NCI-H2107 (cell line): ENCODE data around the gene TOP1.
"Not testable (repeated sequence)": the region's sequence is repeated elsewhere in the genome, so short reads cannot be mapped to it uniquely, and the experiment has no call there.

Experiments
- DNase-seq: peaks from one replicate; lab custom pipeline; 2025; lab: John Stamatoyannopoulos, UW

The TOP1 gene

GRCh38 chr20:41003936-41004294 is 24.7 kb upstream of the TOP1 start:
- not testable (repeated sequence) for DNase-seq

- no peak for DNase-seq
These were observed 23.9 kb upstream of the TOP1 start for GRCh38 chr20:41004531-41005360.

GRCh38 chr20:41005361-41005729 is 23.3 kb upstream of the TOP1 start:
- no peak for DNase-seq

GRCh38 chr20:41006126-41006935 is 22.3 kb upstream of the TOP1 start:
- no peak for DNase-seq

GRCh38 chr20:41006936-41007474 is 21.6 kb upstream of the TOP1 start:
- DNase-seq: no peak

GRCh38 chr20:41007481-41007880 is 21.1 kb upstream of the TOP1 start:
- DNase-seq: no peak

GRCh38 chr20:41009946-41010345 is 18.7 kb upstream of the TOP1 start:
- no peak for DNase-seq

- DNase-seq: no peak
These were observed 17.0 kb upstream of the TOP1 start for GRCh38 chr20:41011551-41012067.

- no peak for DNase-seq
These were observed 14.0 kb upstream of the TOP1 start for GRCh38 chr20:41014561-41015088.

GRCh38 chr20:41017448-41018042 is 11.1 kb upstream of the TOP1 start:
- no peak for DNase-seq

GRCh38 chr20:41018153-41018552 is 10.5 kb upstream of the TOP1 start:
- no peak for DNase-seq

- DNase-seq: no peak
These were observed 5.1 kb upstream of the TOP1 start for GRCh38 chr20:41023549-41023948.

- DNase-seq: no peak
These were observed 1.3 kb upstream of the TOP1 start for GRCh38 chr20:41027366-41027765.

GRCh38 chr20:41027872-41028358 is 707 bp upstream of the TOP1 start:
- DNase-seq: no peak

GRCh38 chr20:41029150-41029901 is 704 bp downstream of the TOP1 start:
- DNase-seq: no peak

- no peak for DNase-seq
These were observed 1.4 kb downstream of the TOP1 start for GRCh38 chr20:41030061-41030460.

- DNase-seq: no peak
These were observed 2.1 kb downstream of the TOP1 start for GRCh38 chr20:41030531-41031242.

GRCh38 chr20:41031243-41031619 is 2.6 kb downstream of the TOP1 start:
- DNase-seq: no peak

GRCh38 chr20:41032271-41032670 is 3.6 kb downstream of the TOP1 start:
- no peak for DNase-seq

GRCh38 chr20:41034239-41034638 is 5.6 kb downstream of the TOP1 start:
- DNase-seq: no peak

- no peak for DNase-seq
These were observed 6.6 kb downstream of the TOP1 start for GRCh38 chr20:41035207-41035606.
